CMK (cell line): ENCODE data around the gene FOXF1.

ENCODE experiments used
- DNase-seq: peaks from one replicate; pipeline ENCODE4 v3.0.0-alpha.2; 2010; ENCODE audit warnings: low read depth

Gene FOXF1

DNA sequence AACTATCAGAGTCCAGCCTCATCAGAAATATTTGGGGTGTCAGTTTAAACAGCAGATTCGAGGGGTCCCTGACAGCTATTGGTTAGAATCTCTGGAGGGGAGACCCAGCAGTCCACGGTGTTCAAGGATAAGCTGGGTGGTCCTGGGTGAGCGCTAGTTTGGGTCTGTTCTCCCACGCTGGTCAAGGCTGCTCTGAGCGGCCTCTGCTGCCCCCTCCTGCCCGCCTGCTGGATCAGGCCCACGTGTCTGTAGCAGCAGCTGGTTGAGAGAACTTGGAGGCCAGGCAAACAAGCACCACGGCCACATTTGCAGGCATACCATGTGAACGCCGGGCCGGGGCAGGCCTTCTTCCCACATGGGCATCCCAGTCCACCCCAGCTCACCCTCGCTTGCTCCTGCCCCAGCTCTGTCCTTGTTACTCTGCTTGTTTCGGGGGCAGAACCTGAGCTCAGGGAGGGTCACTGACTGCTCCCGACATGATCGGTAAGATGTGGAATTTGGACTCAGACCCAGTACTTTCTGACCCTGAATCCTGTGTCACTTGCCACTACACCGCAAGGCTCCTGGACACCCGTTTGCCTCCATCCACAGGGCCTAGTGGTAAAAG, 7.4 kb downstream of the FOXF1 start:
- peak; percentile 12 for DNase-seq

DNA sequence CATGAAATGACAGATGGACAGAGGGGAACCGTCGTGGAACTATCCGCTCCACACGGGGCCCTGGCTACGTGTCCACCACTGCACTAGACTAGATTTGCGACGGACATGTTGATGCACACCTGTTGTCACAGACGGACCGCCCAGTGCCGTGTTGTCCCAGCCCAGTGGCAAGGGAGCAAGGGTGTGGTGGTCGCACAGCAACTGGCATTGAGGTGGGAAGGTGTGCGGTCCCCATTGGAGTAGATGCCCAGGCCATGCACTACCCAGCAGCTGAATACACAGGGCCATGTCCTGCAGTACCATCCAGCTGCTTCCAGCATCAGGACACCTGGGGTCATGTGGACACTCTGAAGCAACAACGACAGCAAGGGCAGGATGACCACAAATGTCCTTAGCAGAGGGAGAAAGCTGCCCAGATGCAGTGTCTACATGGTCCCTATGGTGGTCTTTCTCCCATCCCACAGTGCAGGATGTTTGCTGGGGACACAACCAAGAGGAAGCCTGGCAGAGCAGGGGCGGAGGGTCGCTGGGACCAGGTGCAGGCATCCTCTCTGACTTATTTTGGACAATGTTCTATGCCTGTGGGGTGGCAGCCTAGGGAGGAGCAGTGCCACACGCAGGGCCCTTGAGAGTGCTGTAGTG, 8.8 kb downstream of the FOXF1 start:
- DNase-seq: no peak

DNA sequence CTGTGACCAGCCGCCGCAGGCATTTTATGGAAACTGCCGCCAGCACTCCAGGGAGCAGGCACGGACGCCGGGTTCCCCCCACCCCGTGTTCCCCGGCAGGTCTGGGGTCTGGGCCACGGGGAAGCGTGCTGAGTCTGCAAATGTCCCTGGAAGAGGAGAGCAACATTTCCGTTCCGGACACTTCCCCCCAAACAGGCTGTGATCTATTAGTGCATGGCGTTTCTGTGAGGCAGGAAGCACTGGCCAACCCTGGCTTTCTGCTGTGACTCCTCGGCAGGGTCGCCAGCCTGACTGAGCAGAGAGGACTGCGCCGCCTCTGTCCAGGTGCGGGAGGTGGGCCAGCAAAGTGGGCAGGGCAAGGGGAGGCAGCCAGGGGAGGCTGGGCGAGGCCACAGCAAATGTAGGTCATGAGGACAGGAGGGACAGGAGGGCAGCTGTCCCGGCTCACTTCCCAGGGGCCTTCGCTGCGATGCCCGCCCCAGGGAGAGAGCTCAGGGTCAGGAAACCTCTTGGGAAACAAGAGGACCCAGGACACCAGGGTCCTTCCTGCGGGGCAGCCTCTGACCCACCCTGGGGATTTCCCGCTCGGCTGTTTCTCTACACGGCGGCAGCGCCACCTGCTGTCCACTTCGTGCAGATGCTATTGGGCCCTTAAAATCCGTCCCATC, 9.5 kb downstream of the FOXF1 start:
- peak; percentile 34 for DNase-seq

DNA sequence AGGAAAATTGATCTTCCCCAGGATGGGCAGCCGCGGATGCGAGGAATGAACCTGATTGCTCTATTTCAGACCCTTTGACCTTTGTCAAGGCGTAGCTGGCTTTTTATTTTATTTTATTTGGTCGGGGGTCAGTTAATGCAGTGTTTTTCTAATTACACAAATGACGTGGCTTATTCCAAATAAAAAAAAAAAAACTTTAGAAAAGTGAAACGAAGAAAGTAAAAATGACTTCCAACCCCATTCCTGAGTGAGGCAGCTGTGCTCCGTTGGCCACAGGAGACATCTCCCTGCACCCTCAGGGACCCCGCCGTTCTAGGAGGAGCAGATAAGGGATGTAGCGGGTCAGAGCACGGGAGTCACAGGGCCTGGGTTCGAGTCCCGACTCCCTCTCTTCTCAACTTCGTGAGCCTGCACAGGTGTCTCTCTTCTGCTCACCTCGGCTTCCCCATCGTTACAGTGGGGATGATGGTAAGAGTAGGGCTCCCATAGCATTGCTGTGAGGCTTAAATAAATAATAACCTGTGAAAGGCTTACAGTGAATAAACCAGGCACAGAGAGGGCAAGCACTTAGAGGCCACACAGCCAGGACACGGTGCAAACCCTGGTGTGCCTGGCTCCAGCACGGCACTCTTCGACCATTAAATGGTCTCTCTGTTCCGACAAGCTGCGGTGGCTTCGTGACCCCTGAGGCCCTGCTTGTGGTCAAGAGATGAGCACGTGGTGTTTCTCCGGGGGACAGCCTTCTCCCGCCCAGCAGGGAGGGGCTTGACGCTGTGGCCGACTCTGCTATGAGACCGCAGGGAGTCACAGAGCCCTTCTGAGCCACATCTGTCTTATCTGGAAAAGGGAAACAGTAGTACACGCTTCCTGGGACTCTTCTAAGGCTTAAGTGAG, 10.2 kb downstream of the FOXF1 start:
- DNase-seq: peak; percentile 25

DNA sequence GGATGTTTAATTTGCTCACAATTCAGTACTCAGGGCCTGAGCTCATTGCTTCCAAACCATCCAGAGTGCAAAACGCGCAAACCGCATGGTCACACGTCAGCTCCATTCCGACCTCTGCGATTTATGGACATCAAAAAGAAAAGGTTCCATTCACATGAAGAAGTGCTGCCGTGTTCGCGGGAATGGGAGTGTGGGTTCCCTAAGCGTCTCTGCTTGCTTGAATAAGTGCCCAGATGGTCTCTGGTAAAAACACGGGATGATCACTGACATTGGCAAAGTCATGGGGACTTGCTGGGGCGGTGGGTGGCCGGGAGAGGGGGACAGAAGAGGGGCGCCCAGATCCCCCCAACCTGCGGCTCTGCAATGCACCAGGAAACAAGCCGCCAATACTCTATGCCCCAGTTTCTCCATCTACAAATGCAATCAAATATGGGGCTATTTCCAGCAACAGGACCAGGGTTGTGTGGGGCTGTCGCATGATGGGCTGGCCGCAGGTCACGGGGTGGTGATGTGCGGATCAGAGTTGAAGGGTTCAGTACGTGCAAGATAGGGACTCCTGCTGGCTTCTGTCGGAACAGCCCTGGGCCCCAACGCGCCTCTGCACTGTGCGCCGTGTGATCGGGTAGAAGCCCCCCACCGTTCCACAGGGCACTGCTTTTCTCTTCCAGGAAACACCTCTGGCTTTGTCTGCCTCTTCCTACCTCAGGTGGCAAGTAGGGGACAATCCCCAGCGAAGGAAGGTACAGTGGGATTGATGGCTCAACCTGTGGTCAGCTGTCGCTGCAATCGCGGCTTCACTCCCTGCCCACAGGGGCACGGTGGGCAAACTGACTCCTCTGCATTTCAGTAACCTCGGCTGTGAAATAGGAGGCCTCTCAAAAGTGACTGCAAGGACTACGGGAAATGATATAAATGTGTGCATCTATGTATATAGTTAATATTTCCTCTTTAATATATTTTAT, 11.2 kb downstream of the FOXF1 start:
- no peak for DNase-seq

DNA sequence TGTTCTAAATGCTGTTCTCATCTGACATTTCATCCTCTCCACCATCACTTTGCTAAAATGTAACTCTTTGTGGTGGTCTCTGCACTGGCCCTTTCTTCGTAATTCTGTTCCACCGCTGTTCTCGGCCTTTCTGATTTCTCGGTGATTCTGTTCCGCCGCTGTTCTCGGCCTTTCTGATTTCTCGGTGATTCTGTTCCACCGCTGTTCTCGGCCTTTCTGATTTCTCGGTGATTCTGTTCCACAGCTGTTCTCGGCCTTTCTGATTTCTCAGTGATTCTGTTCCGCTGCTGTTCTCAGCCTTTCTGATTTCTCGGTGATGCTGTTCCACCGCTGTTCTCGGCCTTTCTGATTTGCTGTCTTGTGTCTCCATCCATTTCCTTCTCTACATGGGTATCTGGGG, 12.3 kb downstream of the FOXF1 start:
- no peak for DNase-seq

DNA sequence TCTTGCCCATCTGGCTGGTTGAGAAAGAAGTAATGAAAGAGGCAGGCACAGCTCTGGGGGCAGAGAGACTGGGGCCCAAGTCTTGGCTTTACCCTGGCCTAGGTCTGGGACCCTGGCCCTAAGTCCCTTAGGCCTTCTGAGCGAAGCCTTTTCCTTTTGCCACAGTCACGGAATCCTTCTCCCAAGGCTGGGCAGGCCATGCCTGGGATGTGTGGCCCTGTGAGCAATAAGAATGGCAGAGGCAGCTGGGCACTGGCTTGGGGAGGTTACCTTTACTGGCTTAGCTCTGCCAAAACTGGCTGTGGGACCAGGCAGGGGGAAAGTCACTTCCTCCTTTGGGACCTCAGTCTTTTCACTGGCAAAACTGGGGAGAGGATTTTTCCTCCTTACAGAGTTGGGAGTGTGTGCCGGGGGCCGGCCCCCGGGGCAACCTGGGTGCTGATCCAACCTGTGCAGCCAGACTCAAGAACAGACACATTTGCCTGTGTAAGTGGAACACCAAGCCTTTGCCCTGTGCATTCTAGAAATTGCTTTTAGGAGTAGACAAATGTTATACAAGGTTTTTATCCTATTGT, 12.9 kb downstream of the FOXF1 start:
- no peak for DNase-seq

DNA sequence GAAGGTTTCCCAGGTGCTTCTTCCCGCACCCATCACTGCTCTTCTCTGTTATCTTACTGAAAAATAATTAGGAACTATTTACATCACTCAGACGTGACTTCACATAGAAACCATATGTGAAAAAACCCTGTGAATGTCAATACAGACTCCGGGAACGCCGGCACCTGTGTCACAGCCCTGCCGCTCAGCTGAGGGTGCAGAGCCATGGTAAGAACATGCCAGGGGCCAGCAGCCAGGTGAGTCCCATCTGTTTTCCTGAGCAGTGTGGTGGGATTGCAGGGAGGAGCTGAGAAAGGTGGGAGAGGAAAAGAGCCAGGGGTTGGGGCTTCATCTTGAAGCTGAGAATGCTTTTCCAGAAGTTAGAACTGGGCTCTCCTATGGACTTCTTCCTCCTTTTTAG, 13.7 kb downstream of the FOXF1 start:
- no peak for DNase-seq

DNA sequence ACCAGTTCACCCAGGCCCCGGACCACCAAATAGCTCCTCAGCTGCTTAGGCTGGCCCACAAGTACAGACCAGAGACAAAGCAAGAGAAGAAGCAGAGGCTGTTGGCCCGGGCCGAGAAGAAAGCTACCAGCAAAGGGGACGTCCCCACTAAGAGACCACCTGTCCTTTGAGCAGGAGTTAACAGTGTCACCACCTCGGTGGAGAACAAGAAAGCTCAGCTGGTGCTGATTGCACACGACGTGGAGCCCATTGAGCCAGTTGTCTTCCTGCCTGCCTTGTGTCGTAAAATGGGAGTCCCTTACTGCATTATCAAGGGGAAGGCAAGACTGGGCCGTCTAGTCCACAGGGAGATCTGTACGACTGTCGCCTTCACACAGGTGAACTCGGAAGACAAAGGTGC, 15.4 kb downstream of the FOXF1 start:
- DNase-seq: no peak

DNA sequence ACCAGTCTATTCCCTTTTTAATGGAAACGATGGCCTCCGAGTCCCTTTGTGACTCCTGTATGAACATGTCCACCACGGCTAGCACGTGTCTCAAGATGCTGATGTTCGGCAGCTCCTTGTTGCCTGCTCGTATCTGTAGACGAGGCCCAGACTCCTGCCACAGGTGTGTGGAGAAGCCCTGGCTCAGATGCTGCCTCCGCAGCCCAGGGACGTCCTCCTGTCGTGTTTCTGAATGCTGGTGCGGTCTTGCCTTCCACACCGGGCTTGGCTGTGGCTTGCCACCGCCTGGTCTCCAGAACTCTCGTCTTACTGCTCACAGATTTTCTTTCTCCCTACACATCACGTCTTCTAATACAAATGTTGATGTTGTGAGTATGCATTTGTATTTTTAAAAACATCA, 17.0 kb downstream of the FOXF1 start:
- no peak for DNase-seq

DNA sequence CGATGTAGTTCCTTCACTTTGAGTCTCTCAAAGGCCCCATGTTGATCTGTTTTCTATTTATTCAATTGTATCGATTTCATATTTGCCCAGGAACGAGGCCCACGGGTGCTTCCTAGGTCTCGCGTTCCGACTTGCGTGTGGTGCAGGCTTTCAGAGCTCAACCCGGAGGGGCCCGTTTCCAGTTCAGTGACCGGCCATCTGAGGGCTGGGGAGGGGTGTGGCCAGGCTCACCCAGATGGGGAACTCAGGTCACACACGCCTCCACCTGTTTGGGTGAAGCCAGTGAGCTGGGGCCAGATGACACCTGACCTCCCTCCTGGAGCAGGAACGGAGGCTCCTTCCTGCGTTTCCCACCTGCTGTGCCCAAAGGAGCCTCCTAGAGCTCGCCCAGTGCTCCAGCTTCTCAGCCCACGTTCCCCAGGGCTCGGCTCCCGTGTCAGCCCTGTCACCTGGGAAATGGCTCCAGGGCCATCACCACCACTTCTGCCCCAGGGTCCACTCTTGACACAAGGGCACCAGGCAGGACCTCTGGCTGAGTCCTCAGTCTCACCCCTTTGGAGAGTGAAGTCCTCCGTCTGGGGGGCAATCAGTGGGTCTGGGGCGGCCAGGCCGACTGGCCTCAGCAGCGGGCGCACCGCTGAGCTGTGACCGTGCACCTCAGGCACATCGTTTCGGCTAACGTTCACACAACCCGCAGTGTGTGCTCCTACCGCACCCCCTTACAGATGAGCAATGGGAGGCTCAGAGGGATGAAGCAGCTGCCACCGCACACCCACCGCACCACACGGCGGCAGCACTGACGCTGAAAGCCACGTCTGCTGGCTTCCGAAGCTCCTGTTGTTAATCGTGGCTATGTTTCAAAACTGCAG, 18.0 kb downstream of the FOXF1 start:
- no peak for DNase-seq

DNA sequence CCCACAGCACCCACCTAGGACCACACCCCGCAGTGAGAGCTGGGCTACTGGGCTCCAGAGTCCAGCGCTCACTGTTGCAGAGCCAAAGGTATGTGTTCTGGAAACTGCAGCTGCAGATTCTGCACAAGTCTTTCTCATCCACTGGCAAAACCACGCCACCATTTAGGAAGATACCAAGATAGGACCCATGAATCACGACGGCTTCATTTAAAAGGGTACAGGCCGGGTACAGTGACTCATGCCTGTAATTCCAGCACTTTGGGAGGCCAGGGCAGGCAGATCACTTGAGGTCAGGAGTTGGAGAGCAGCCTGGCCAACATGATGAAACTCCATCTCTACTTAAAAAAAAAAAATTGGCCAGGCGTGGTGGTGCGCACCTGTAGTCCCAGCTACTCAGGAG, 18.8 kb downstream of the FOXF1 start:
- DNase-seq: no peak

DNA sequence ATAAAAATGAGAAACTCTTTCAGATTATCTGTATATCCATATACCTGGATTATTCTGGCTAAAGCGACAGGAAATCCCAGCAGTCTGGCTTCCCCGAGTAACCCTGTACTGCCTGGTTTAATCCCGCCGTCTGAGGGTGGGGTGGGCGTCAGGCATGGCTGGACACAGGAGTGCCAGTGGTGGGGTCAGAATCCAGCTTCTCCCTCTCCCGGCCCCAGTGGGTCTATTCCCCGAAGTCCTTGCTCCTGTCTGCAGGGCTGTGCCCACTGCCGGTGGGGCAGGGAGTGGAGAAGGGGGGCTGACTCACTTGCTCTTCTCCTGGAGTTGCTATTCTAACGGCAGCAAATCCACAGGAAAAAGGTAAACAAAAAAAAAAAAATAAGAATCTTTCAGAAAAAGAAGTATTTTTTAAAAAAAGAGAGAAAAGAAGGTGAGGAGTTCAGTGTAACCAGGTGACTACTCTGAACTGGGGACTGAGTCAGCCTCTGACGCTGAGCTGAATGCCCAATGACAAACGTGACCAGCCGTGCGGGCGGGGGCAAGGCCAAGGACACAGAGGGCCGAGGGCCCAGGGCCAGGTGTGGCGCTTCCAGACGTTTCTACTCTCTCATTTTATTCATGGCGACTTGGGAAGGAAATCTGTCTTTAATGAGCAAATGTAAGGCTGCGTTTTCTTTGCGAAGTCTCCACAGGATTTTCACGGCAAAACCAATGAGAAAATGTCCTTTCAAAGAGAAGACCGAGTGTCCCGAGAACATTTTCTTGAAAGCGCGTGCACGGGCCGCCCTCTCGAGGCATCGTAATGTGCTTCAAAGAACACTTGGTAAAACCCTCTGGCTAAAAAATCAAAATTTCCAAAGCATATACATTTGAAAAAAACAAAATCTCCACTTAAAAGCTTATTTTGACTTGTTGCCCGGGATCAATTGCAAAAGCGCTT, 20.2 kb downstream of the FOXF1 start:
- DNase-seq: no peak

DNA sequence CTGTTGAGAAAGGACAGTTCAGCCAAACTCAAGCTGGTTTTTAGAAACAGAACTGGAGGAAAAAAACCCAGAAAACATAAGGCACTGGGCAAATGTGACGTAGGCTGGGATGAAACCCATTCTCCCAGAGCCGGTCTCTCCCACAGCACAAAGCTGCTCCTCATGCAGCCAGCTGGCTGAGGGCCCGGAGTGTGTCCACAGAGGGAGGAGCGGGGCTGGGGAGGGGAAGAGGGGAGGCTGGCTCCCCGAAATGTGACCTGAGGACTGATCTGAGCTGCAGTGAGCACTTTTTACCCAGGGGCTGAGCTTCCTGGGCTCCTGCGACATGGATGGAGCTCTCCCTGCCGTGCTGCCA, 20.8 kb downstream of the FOXF1 start:
- DNase-seq: no peak

DNA sequence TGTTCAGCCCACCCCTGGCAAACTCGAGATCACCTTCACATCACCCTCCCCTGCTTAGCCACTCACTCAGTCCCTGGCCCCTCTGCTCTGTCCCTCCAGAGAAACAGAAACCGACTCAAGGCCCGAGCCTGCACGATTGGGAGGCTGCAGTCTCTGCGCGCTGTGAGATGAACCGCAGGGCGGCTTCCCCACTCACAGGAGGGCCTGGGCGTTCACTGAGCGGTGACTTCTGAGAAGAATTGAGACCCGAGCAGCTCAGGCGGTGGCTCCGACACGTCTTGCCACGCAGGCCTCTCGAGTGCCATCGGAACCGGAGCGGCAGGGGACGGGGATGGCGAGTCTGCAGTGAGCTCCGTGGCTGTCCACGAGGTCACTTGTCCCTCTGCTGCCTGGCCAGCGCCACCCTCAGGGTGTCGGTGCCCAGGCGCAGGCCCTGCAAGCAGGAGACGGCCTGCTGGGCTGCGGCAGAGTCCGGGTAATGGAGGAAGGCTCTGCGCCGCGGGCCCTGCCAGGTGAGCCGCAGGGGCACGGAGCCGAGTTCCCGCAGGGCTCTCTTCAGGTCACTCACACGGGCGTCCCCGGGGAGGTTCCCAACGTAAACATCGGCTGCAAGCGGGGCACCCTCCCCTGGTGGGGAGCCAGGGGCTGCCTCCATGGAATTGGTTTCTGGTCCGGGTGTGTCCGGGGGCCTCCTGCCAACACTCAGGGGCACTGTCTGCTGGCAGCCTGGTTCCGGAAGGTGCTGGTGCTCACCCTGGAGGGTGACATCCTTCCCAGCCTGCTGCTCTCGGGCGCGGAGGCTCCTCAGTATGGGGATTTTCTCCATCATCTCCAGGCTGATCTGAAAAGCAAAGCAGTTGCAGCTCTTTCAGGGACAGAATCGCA, 21.6 kb downstream of the FOXF1 start:
- no peak for DNase-seq

DNA sequence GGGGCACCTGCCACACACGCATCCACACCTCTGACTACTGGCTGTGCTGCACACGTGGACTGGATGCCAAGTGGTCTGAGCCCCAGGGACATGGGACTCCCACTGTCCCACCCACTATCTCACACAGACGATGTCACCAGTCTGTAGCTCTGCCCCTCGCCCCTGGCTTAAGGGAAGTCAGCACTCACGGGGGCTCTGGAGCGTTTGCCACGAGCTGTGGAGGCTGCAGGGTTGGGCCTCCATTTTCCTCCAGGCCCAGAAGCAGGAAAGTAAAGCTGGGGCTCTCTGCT, 22.1 kb downstream of the FOXF1 start:
- DNase-seq: no peak

DNA sequence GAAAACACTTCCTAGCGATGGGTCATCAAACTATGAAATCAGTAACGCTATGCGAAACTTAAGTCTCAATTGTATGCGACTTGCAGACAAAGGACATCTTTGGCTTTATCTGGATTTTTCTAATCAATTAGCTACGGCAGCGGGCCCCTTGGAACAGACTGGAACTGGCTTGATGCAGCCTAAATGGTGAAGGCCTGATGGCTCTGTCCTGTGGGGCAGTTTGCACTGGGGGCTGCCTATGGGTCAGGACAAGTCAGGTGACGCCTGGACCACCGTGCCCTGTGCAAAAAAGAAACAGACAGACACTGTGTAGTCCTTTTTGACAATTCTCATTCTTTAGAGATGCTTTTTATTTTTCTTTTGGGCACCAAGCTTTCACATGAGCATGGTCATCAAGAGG, 22.7 kb downstream of the FOXF1 start:
- DNase-seq: no peak

DNA sequence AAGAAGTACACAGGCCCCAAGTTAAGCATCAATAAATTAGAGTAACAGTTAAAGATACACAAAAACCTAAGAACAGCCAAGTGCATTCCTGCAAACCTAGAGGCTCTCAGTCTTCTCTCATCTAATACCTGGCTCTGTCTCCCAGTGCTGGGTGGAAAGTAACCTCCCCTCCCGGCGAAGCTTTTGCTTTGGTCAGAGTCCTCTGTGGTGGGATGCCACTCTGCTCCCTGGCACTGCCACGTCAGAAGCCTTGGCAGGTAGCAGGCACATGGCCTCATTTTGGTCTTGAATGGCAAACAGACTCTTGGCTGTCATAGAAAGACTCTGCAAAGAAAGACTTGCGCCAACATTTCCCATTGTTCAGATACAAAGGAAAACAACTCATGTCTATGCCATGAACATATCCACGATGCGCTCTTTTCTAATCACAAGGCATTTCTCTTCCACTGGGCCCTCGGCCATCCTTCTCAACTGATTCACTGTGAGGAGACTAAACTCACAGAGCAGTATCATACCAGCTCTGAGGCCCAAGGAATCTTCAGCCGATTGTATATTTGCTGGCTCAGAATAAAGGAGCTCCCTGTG, 23.5 kb downstream of the FOXF1 start:
- DNase-seq: no peak
